Left forelimb (tissue), 1 donor: ENCODE measurements around the gene PLOD3.
"Not testable (repeated sequence)": the region's sequence is repeated elsewhere in the genome, so short reads cannot be mapped to it uniquely, and the experiment has no call there.

Experiments
- DNase-seq: peaks from one replicate; pipeline ENCODE4 v3.0.0-alpha.2; 2018; ENCODE audit warnings: low spot score

The PLOD3 gene

GRCh38 chr7:101210143-101210542, 7.2 kb downstream of the PLOD3 start:
- DNase-seq = no peak

- DNase-seq = no peak
Measured at GRCh38 chr7:101208794-101209193, 8.6 kb downstream of the PLOD3 start.

- DNase-seq = no peak
Measured at GRCh38 chr7:101207459-101207858, 9.9 kb downstream of the PLOD3 start.

DNA sequence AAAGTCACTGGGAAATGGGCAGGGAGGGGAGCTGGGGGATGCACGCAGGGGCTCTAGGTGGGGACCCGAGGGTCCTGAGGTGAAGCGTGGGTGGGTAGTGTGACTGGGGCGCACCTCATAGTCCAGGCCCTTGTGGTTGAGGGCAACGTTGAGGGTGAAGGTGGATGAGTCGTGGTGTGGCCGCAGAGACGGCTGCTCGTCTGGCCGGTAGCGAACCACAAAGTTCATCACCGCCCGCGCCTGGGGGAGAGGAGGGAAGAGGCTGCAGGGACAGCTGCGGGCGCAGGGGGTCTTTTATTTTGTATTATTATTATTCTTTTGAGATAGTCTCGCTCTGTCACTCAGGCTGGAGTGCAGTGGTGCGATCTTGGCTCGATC, 10.7 kb downstream of the PLOD3 start:
- no peak for DNase-seq

GRCh38 chr7:101205901-101206664, 11.3 kb downstream of the PLOD3 start:
- no peak for DNase-seq

DNA sequence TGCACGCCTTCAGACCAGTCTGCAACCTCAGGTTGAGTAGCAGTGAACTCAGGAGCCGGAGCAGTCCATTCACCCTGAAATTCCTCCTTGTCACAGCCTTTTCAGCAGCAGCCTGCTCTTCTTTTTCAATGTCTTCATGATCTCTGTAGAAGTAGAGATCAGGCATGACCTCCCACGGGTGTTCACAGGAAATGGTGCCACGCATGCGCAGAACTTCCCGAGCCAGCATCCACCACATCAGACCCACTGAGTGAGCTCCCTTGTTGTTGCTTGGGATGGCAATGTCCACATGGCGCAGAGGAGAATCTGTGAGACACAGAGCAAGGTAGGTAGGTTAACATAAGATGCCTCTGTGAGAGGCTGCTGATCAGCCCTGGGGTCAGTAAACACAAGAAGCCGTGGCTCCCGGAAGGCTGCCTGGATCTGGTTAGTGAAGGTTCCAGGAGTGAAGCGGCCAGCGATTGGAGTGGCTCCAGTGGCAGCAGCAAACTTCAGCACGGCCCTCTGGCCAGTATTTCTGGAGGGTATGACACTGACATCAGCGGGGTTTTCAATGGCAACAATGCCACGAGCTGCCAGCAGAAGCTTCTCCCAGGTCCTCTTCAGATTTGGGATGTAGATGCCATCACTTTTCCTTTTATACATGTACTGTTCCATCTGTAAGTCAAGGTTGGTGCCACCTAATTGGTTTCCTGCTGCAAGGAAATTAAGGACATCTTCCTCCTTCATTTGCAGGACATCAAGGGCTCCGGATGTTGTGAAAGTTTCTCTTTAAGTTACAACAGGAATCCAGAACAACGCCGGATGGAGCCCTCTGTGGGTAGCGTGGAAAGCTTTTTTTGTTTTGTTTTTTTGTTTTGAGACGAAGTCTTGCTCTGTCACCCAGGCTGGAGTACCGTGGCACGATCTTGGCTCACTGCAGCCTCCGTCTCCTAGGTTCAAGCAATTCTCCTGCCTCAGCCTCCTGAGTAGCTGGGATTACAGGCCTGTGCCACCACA, 13.3 kb downstream of the PLOD3 start:
- not testable (repeated sequence) for DNase-seq

DNA sequence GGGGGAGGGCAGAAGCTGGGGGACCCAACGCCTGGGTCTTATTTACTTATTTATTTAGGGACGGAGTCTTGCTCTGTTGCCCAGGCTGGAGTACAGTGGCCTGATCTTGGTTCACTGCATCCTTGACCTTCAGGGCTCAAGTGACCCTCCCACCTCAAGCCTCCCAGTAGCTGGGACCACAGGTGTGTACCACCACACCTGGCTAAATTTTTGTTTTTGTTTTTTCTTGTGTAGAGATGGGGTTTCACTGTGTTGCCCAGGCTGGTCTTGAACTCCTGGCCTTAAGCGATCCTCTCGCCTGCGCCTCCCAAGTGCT, 14.8 kb downstream of the PLOD3 start:
- DNase-seq = no peak

GRCh38 chr7:101201695-101202602, 15.4 kb downstream of the PLOD3 start:
- DNase-seq = no peak

GRCh38 chr7:101200862-101201599, 16.4 kb downstream of the PLOD3 start, which contains the start of gene MOGAT3:
Gene MOGAT3 (minus strand): TSS chr7:101201036. CDS start chr7:101200854, 182 bp downstream.
- no peak for DNase-seq

DNA sequence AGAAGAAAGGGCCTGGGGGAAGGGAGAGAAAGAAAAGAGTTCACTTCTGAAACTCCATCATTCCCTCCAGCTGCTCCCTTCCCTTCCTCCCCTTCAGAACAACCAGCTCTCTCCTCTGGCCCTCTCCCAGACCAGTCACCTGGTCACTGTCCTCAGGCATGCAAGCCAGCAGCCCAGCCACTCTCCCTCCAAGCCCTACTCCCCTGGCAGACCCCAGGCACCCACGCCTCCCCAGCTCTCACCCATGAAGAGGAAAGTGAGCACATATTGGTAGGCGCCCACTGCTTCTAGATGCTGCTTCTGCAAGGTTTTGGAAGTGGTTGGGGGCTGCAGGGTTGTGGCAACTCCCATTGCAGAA, 16.9 kb downstream of the PLOD3 start:
- no peak for DNase-seq

- DNase-seq = not testable (repeated sequence)
Measured at GRCh38 chr7:101199522-101199921, 17.9 kb downstream of the PLOD3 start.

GRCh38 chr7:101198476-101198875, 18.9 kb downstream of the PLOD3 start:
- no peak for DNase-seq

- no peak for DNase-seq
Measured at GRCh38 chr7:101197991-101198390, 19.4 kb downstream of the PLOD3 start.

- no peak for DNase-seq
Measured at GRCh38 chr7:101195884-101196283, 21.5 kb downstream of the PLOD3 start.

- DNase-seq = no peak
Measured at GRCh38 chr7:101189109-101189508, 28.3 kb downstream of the PLOD3 start.

DNA sequence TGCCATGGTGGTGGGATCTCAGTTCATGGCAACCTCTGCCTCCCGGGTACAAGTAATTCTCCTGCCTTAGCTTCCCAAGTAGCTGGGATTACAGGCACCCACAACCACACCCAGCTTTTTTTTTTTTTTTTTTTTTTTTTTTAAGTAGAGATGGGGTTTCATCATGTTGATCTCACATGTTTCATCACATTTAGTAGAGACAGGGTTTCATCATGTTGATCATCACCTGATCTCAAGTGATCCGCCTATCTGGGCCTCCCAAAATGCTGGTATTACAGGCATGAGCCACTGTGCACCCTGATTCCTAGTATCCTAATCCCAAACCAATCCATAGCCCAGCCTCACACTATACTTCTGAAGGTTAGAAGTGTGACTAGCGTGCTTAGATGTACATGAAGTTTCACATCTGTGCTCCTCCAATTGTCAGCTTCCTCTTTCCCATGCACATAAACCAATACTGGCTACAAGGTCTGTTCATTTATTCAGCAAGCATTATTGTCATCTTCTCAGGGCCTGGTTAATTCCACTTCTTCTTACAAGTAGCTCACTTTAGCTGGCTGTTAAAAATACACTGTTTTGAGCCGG, 30.4 kb downstream of the PLOD3 start:
- DNase-seq = no peak

DNA sequence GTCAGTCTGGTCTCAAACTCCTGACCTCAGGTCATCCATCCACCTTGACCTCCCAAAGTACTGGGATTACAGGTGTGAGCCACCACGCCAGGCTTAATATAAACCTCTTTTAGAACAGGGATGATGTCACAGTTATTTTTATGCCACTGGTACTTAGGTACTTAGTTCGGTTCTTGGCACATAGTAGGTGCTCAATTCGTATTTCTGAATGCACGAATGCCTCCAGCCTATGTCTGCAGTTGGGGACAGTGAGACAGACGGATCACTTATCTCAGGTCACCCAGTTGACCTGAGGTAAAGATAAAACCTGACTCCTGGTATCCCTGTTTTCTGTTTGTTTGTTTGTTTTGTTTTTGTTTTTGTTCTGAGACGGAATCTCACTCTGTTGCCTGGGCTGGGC, 31.2 kb downstream of the PLOD3 start:
- no peak for DNase-seq

DNA sequence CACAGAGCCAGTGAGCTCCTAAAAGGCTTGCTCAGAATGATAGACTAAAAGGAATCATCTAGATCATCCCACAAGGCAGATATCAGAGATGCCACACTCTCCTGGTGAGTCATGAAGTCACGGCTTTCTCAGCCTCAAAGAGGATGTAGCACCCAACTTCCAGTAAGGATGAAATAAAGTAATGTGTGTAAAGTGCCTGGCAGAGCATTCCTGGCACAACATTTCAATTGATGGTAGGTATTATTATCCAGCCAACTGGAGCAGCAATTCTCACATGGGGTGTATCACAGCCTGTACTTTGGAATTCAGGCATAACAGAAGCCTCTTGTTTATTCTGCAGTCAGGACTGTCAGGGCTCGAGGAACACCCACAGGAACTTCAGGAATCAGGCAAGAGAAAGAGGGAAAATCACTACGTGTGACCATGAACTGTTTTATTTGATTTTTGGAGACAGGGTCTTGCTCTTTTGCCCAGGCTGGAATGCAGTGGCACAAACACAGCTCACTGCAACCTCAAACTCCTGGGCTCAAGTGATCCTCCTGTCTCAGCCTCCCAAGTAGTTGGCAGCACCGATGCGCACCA, 32.0 kb downstream of the PLOD3 start:
- no peak for DNase-seq

- DNase-seq = no peak
Measured at GRCh38 chr7:101180130-101180755, 37.1 kb downstream of the PLOD3 start, which contains the start of gene NAT16. Gene NAT16 (minus strand): TSS chr7:101180293. CDS start chr7:101174807, 5,486 bp downstream.

- DNase-seq = no peak
Measured at GRCh38 chr7:101179713-101180112, 37.7 kb downstream of the PLOD3 start.
